ENCODE data around the gene QSER1.

Gene QSER1

GRCh38 chr11:33000181-33000580, 107.6 kb downstream of the QSER1 start:
- no peak for TF ChIP-seq GATA2 (IDR thresholded peaks at IDR 0.05; ENCODE audit: low read depth, low read length)
- TF ChIP-seq GATA3 (IDR thresholded peaks at IDR 0.05; ENCODE audit: low read depth, low read length) = no peak

- TF ChIP-seq GATA2 (IDR thresholded peaks at IDR 0.05; ENCODE audit: low read depth, low read length) (no peak), GATA3 (IDR thresholded peaks at IDR 0.05; ENCODE audit: low read depth, low read length) (no peak)
These were observed 108.7 kb downstream of the QSER1 start for GRCh38 chr11:33001281-33001680.

- TF ChIP-seq GATA2 (IDR thresholded peaks at IDR 0.05; ENCODE audit: low read depth, low read length) = no peak
- no peak for TF ChIP-seq GATA3 (IDR thresholded peaks at IDR 0.05; ENCODE audit: low read depth, low read length)
These were observed 109.3 kb downstream of the QSER1 start for GRCh38 chr11:33001751-33002542.

GRCh38 chr11:33005175-33005574, 112.6 kb downstream of the QSER1 start:
- TF ChIP-seq GATA3 (IDR thresholded peaks at IDR 0.05; ENCODE audit: low read depth, low read length) (no peak), GATA2 (IDR thresholded peaks at IDR 0.05; ENCODE audit: low read depth, low read length) (no peak)

GRCh38 chr11:33006010-33006409, 113.4 kb downstream of the QSER1 start:
- TF ChIP-seq GATA2 (IDR thresholded peaks at IDR 0.05; ENCODE audit: low read depth, low read length) = no peak
- no peak for TF ChIP-seq GATA3 (IDR thresholded peaks at IDR 0.05; ENCODE audit: low read depth, low read length)

GRCh38 chr11:33013755-33014154, 121.1 kb downstream of the QSER1 start:
- no peak for TF ChIP-seq GATA2 (IDR thresholded peaks at IDR 0.05; ENCODE audit: low read depth, low read length)
- TF ChIP-seq GATA3 (IDR thresholded peaks at IDR 0.05; ENCODE audit: low read depth, low read length) = no peak

- no peak for TF ChIP-seq GATA3 (IDR thresholded peaks at IDR 0.05; ENCODE audit: low read depth, low read length)
These were observed 123.3 kb downstream of the QSER1 start, which contains the start of gene DEPDC7 for GRCh38 chr11:33015621-33016551. Gene DEPDC7, plus strand, starts transcription at chr11:33015878. Its CDS starts 78 bp downstream, at chr11:33015956.

- TF ChIP-seq GATA2 (IDR thresholded peaks at IDR 0.05; ENCODE audit: low read depth, low read length) (no peak), GATA3 (IDR thresholded peaks at IDR 0.05; ENCODE audit: low read depth, low read length) (no peak)
These were observed 124.0 kb downstream of the QSER1 start for GRCh38 chr11:33016654-33017053.

- TF ChIP-seq GATA2 (IDR thresholded peaks at IDR 0.05; ENCODE audit: low read depth, low read length) = no peak
- TF ChIP-seq GATA3 (IDR thresholded peaks at IDR 0.05; ENCODE audit: low read depth, low read length) = no peak
These were observed 124.9 kb downstream of the QSER1 start for GRCh38 chr11:33017478-33017877.

GRCh38 chr11:33017965-33018364, 125.4 kb downstream of the QSER1 start:
- TF ChIP-seq GATA3 (IDR thresholded peaks at IDR 0.05; ENCODE audit: low read depth, low read length) (no peak), GATA2 (IDR thresholded peaks at IDR 0.05; ENCODE audit: low read depth, low read length) (no peak)

GRCh38 chr11:33018840-33019239, 126.2 kb downstream of the QSER1 start:
- TF ChIP-seq GATA2 (IDR thresholded peaks at IDR 0.05; ENCODE audit: low read depth, low read length) = no peak
- TF ChIP-seq GATA3 (IDR thresholded peaks at IDR 0.05; ENCODE audit: low read depth, low read length) = no peak

GRCh38 chr11:33021501-33021900, 128.9 kb downstream of the QSER1 start:
- TF ChIP-seq GATA3 (IDR thresholded peaks at IDR 0.05; ENCODE audit: low read depth, low read length) (no peak), GATA2 (IDR thresholded peaks at IDR 0.05; ENCODE audit: low read depth, low read length) (no peak)

GRCh38 chr11:33021937-33022336, 129.3 kb downstream of the QSER1 start:
- TF ChIP-seq GATA2 (IDR thresholded peaks at IDR 0.05; ENCODE audit: low read depth, low read length) (no peak), GATA3 (IDR thresholded peaks at IDR 0.05; ENCODE audit: low read depth, low read length) (no peak)

GRCh38 chr11:33025339-33025722, 132.7 kb downstream of the QSER1 start:
- TF ChIP-seq GATA2 (IDR thresholded peaks at IDR 0.05; ENCODE audit: low read depth, low read length) (no peak), GATA3 (IDR thresholded peaks at IDR 0.05; ENCODE audit: low read depth, low read length) (no peak)
